NCI-H82 treated with DMSO at 0.1 percent for 48 hours (cell line): Measurements from ENCODE around the gene KRTAP19-2.
"Not testable (repeated sequence)": the region's sequence is repeated elsewhere in the genome, so short reads cannot be mapped to it uniquely, and the experiment has no call there.

Experiments
- DNase-seq: peaks from one replicate; lab custom pipeline; 2025; ENCODE audit not compliant: unreplicated experiment; lab: John Stamatoyannopoulos, UW

KRTAP19-2 gene

GRCh38 chr21:30487336-30487735 lies at the start of gene KRTAP19-2:
KRTAP19-2 (minus strand) TSS chr21:30487436; CDS start chr21:30487348, 88 bp downstream.
- no peak for DNase-seq

- no peak for DNase-seq
Observed at GRCh38 chr21:30518876-30519275, 31.6 kb upstream of the KRTAP19-2 start.

- no peak for DNase-seq
Observed at GRCh38 chr21:30515681-30516080, 28.4 kb upstream of the KRTAP19-2 start.

GRCh38 chr21:30505621-30506205 lies 18.5 kb upstream of the KRTAP19-2 start:
- not testable (repeated sequence) for DNase-seq

GRCh38 chr21:30502041-30502440 lies 14.8 kb upstream of the KRTAP19-2 start, which contains the start of gene KRTAP19-5:
KRTAP19-5 (minus strand) TSS chr21:30502141; CDS start chr21:30502090, 51 bp downstream.
- DNase-seq, result no peak

GRCh38 chr21:30497065-30497464 lies 9.8 kb upstream of the KRTAP19-2 start, which contains the start of gene KRTAP19-4:
KRTAP19-4 (minus strand) TSS chr21:30497165; CDS start chr21:30497110, 55 bp downstream.
- DNase-seq, result no peak

GRCh38 chr21:30491963-30492428 lies 4.8 kb upstream of the KRTAP19-2 start, which contains the start of gene KRTAP19-3:
KRTAP19-3 (minus strand) TSS chr21:30492013; CDS start chr21:30491957, 56 bp downstream.
- no peak for DNase-seq

GRCh38 chr21:30486180-30486579 lies 1.1 kb downstream of the KRTAP19-2 start:
- DNase-seq, result no peak

- DNase-seq, result no peak
Observed at GRCh38 chr21:30482130-30482529, 5.1 kb downstream of the KRTAP19-2 start.

GRCh38 chr21:30480145-30480544 lies 7.1 kb downstream of the KRTAP19-2 start, which contains the start of gene KRTAP19-1:
KRTAP19-1 (minus strand) TSS chr21:30480367; CDS start chr21:30480317, 50 bp downstream.
- DNase-seq, result no peak

- DNase-seq, result no peak
Observed at GRCh38 chr21:30479259-30479658, 8.0 kb downstream of the KRTAP19-2 start.

- DNase-seq, result no peak
Observed at GRCh38 chr21:30478004-30478403, 9.2 kb downstream of the KRTAP19-2 start.

- DNase-seq, result no peak
Observed at GRCh38 chr21:30468900-30469714, 18.1 kb downstream of the KRTAP19-2 start.

GRCh38 chr21:30463713-30464112 lies 23.5 kb downstream of the KRTAP19-2 start:
- peak; percentile 7 for DNase-seq

- DNase-seq, result no peak
Observed at GRCh38 chr21:30448514-30448913, 38.7 kb downstream of the KRTAP19-2 start.

- DNase-seq, result no peak
Observed at GRCh38 chr21:30447056-30447455, 40.2 kb downstream of the KRTAP19-2 start.

GRCh38 chr21:30444204-30444603 lies 43.0 kb downstream of the KRTAP19-2 start:
- no peak for DNase-seq

GRCh38 chr21:30443226-30443625 lies 44.0 kb downstream of the KRTAP19-2 start:
- no peak for DNase-seq

- no peak for DNase-seq
Observed at GRCh38 chr21:30439975-30440374, 47.3 kb downstream of the KRTAP19-2 start, which contains the start of gene KRTAP15-1. KRTAP15-1 (plus strand) TSS chr21:30440275; CDS start chr21:30440328, 53 bp downstream.
